KMS-11 (cell line): Measurements from ENCODE around the gene PSME4.
"Not testable (repeated sequence)": the region's sequence is repeated elsewhere in the genome, so short reads cannot be mapped to it uniquely, and the experiment has no call there.

Experiments used
- H2AFZ ChIP-seq: fragments of 200-600 bp; sonication (generic); 2 replicates; pipeline ENCODE4 v1.6.1; 2016; ENCODE audit warnings: antibody characterized with exemption, mixed run types, low read depth
- H3K27ac ChIP-seq: fragments of 200-600 bp; sonication (generic); 2 replicates; pipeline ENCODE4 v1.6.1; 2016; ENCODE audit warnings: mild to moderate bottlenecking, mixed run types
- H3K27me3 ChIP-seq: fragments of 200-600 bp; sonication (generic); 2 replicates; pipeline ENCODE4 v1.6.1; 2017; ENCODE audit warnings: mild to moderate bottlenecking, low read depth, mixed run types, moderate library complexity; ENCODE audit not compliant: insufficient read depth
- H3K36me3 ChIP-seq: fragments of 200-600 bp; sonication (generic); 2 replicates; pipeline ENCODE4 v1.6.1; 2017; ENCODE audit warnings: mild to moderate bottlenecking, mixed run types; ENCODE audit not compliant: insufficient read depth
- H3K4me1 ChIP-seq: fragments of 200-600 bp; sonication (generic); 2 replicates; pipeline ENCODE4 v1.6.1; 2016; ENCODE audit warnings: mild to moderate bottlenecking, low read depth, mixed run types; ENCODE audit not compliant: poor library complexity, severe bottlenecking
- H3K4me2 ChIP-seq: fragments of 200-600 bp; sonication (generic); 2 replicates; pipeline ENCODE4 v1.7.0; 2016; ENCODE audit warnings: mild to moderate bottlenecking, mixed run types
- H3K4me3 ChIP-seq: fragments of 200-600 bp; sonication (generic); IDR thresholded peaks from 2 replicates; pipeline ENCODE4 v1.6.1; 2017; ENCODE audit warnings: low read depth, low read length, mixed read lengths; ENCODE audit not compliant: insufficient read depth
- H3K79me2 ChIP-seq: fragments of 200-600 bp; sonication (generic); 2 replicates; pipeline ENCODE4 v1.6.1; 2016; ENCODE audit warnings: low read depth, mixed run types; ENCODE audit not compliant: insufficient read depth
- H3K9ac ChIP-seq: fragments of 200-600 bp; sonication (generic); 2 replicates; pipeline ENCODE4 v1.6.1; 2016; ENCODE audit warnings: mild to moderate bottlenecking, mixed run types
- H4K20me1 ChIP-seq: fragments of 200-600 bp; sonication (generic); 2 replicates; pipeline ENCODE4 v1.6.1; 2016; ENCODE audit warnings: mild to moderate bottlenecking, mixed run types; ENCODE audit not compliant: insufficient read depth
- CTCF ChIP-seq: fragments of 200-600 bp; sonication (generic); conservative IDR thresholded peaks from 2 replicates; pipeline ENCODE4 v1.6.1; 2017; ENCODE audit warnings: low read depth, mild to moderate bottlenecking, antibody characterized with exemption, low read length, moderate library complexity, mixed read lengths

Gene PSME4

GRCh38 chr2:53826030-53826410 lies 144.8 kb downstream of the PSME4 start:
- no peak overlapping the region for H2AFZ ChIP-seq
- H3K36me3 ChIP-seq = no peaks in the 10 kb centered on the region
- H4K20me1 ChIP-seq = no peaks in the 10 kb centered on the region
- H3K4me1 ChIP-seq = no peaks in the 10 kb centered on the region
- no peak for TF ChIP-seq CTCF
- H3K27ac ChIP-seq = no peak overlapping the region
- H3K4me3 ChIP-seq = no peak overlapping the region
- H3K27me3 ChIP-seq = no peaks in the 10 kb centered on the region
- H3K79me2 ChIP-seq = no peaks in the 10 kb centered on the region
- no peak overlapping the region for H3K4me2 ChIP-seq
- no peak overlapping the region for H3K9ac ChIP-seq

- not testable (repeated sequence) for H3K79me2 ChIP-seq, H2AFZ ChIP-seq, H3K27me3 ChIP-seq, H3K9ac ChIP-seq, H3K4me1 ChIP-seq, H3K4me3 ChIP-seq, H4K20me1 ChIP-seq, H3K27ac ChIP-seq, H3K4me2 ChIP-seq, H3K36me3 ChIP-seq
- TF ChIP-seq CTCF = 0 out of 2 replicates have a peak, but pooled peaks have one; percentile 23
Measured at GRCh38 chr2:53823639-53824038, 147.2 kb downstream of the PSME4 start.

- no peak overlapping the region for H3K9ac ChIP-seq
- no peak for TF ChIP-seq CTCF
- no peak overlapping the region for H3K4me3 ChIP-seq
- no peak overlapping the region for H3K27ac ChIP-seq
- no peaks in the 10 kb centered on the region; the same call in 1 of the 2 replicates for H3K36me3 ChIP-seq
- H4K20me1 ChIP-seq = no peaks in the 10 kb centered on the region
- H3K4me2 ChIP-seq = no peak overlapping the region
- H3K27me3 ChIP-seq = no peaks in the 10 kb centered on the region
- H3K79me2 ChIP-seq = no peaks in the 10 kb centered on the region
- no peak overlapping the region for H2AFZ ChIP-seq
- no peaks in the 10 kb centered on the region for H3K4me1 ChIP-seq
Measured at GRCh38 chr2:53821810-53822209, 149.0 kb downstream of the PSME4 start.

- Histone ChIP-seq H3K79me2 (no peaks in the 10 kb centered on the region), H3K4me3 (no peak overlapping the region), H3K9ac (no peak overlapping the region), H3K27ac (no peak overlapping the region), H3K36me3 (peaks cover under 1% of the 10 kb centered on the region; the same call in 1 of the 2 replicates), H3K4me2 (no peak overlapping the region), H2AFZ (no peak overlapping the region), H3K4me1 (no peaks in the 10 kb centered on the region), H4K20me1 (no peaks in the 10 kb centered on the region), H3K27me3 (no peaks in the 10 kb centered on the region)
- no peak for TF ChIP-seq CTCF
Measured at GRCh38 chr2:53820711-53821110, 150.1 kb downstream of the PSME4 start.
